CD8-positive, alpha-beta memory T cell (primary cell): Measurements from ENCODE around the gene TAGLN2. TPM values are rescaled to one million over a fixed set of nuclear protein-coding genes. Genes with fewer than 3 reads are reported as not detected.

Source experiments
- CTCF ChIA-PET: fragments of 350-600 bp; sonication (Branson Sonifier 250); formaldehyde crosslinking; loops from one replicate; lab custom pipeline; 2021; ENCODE audit warnings: antibody characterized with exemption; lab: Charles Lee
- POLR2A ChIA-PET: fragments of 350-600 bp; sonication (Branson Sonifier 250); formaldehyde crosslinking; loops from one replicate; lab custom pipeline; 2021; ENCODE audit warnings: antibody characterized with exemption; lab: Charles Lee
- DNase-seq, 5 donors: peaks; one replicate each; pipeline versions ENCODE4 v3.0.0 to v3.0.0-alpha.2; 2020 to 2022; ENCODE audit warnings: mixed read lengths in 1 of 5
- H3K27ac ChIP-seq: one replicate; pipeline ENCODE4 v1.7.0; 2013; ENCODE audit warnings: low read depth, mild to moderate bottlenecking, low read length, moderate library complexity
- H3K27me3 ChIP-seq: 2 replicates; pipeline ENCODE4 v1.7.0; 2013; ENCODE audit warnings: low read length, mild to moderate bottlenecking; ENCODE audit not compliant: insufficient read depth, poor library complexity, severe bottlenecking
- H3K36me3 ChIP-seq: 2 replicates; pipeline ENCODE4 v1.7.0; 2013; ENCODE audit warnings: mild to moderate bottlenecking, low read length, moderate library complexity; ENCODE audit not compliant: insufficient read depth
- H3K4me1 ChIP-seq: 2 replicates; pipeline ENCODE4 v1.7.0; 2013; ENCODE audit warnings: mild to moderate bottlenecking, low read length, moderate library complexity; ENCODE audit not compliant: insufficient read depth
- H3K4me3 ChIP-seq: 2 replicates; pipeline ENCODE4 v1.7.0; 2013; ENCODE audit warnings: mild to moderate bottlenecking, low read length
- H3K9me3 ChIP-seq: 2 replicates; pipeline ENCODE4 v1.7.0; 2013; ENCODE audit warnings: mild to moderate bottlenecking, low read length
- H3K27ac Mint-ChIP-seq, 8 donors: one replicate each; pipeline ENCODE4 v1.8.0; 2020 to 2021; ENCODE audit warnings: mixed read lengths in 8 of 8, mild to moderate bottlenecking in 6 of 8, inconsistent platforms in 3 of 8, moderate library complexity in 3 of 8
- H3K27me3 Mint-ChIP-seq, 2 donors: one replicate each; pipeline ENCODE4 v1.8.0; 2020 to 2021; ENCODE audit warnings: mixed read lengths in 2 of 2, mild to moderate bottlenecking in 1 of 2, moderate library complexity in 1 of 2
- H3K36me3 Mint-ChIP-seq, 3 donors: one replicate each; pipeline ENCODE4 v1.8.0; 2020 to 2021; ENCODE audit warnings: mixed read lengths in 3 of 3, inconsistent platforms in 1 of 3, mild to moderate bottlenecking in 1 of 3
- H3K4me1 Mint-ChIP-seq, 3 donors: one replicate each; pipeline ENCODE4 v1.8.0; 2020 to 2021; ENCODE audit warnings: mixed read lengths in 3 of 3, inconsistent platforms in 1 of 3, mild to moderate bottlenecking in 1 of 3
- H3K4me3 Mint-ChIP-seq, 7 donors: one replicate each; pipeline ENCODE4 v1.8.0; 2020 to 2021; ENCODE audit warnings: mixed read lengths in 7 of 7, mild to moderate bottlenecking in 6 of 7, moderate library complexity in 4 of 7, inconsistent platforms in 2 of 7
- H3K9me3 Mint-ChIP-seq, 5 donors: one replicate each; pipeline ENCODE4 v1.8.0; 2020 to 2022; ENCODE audit warnings: mixed read lengths in 5 of 5, mild to moderate bottlenecking in 3 of 5, moderate library complexity in 2 of 5, inconsistent platforms in 1 of 5
- polyA plus RNA-seq: library from polyadenylated mRNA; unstranded; fragments of 300-500 nt; fragmentation: Illumina TruSeq; gene quantifications from one replicate; pipeline ENCODE4 v1.2.3, GENCODE V29; 2021
- total RNA-seq, 2 experiments: library from RNA; stranded (reverse); gene quantifications; one replicate each; pipeline ENCODE4 v1.2.3, GENCODE V29; 2021

Gene TAGLN2
- total and polyA plus RNA-seq, 3 experiments from 2014 or later, result 566 to 811 (median 578) TPM

GRCh38 chr1:159921700-159922504 is 3.4 kb downstream of the TAGLN2 start:
- POLR2A ChIA-PET, result interaction anchor here (0.6 kb wide), 1 partner anchor 15 kb away, joined by 3 read pairs; no protein-coding TSS in a partner anchor
- Mint-ChIP-seq H3K4me1 (peaks cover 71 to 89% (median 76%) of the 10 kb centered on the region in 3 donors), H3K27ac (peak overlapping the region; percentile 97 to 100 (median 100)), H3K4me3 (peak overlapping the region; percentile 89 to 99 (median 96)), H3K27me3 (peaks cover 0 to 18% of the 10 kb centered on the region in 2 donors), H3K36me3 (peaks cover 12 to 68% (median 16%) of the 10 kb centered on the region in 3 donors), H3K9me3 (peaks cover 0 to 7% (median 3%) of the 10 kb centered on the region in 5 donors)
- Histone ChIP-seq H3K27me3 (no peaks in the 10 kb centered on the region), H3K9me3 (no peaks in the 10 kb centered on the region), H3K27ac (peak overlapping the region; percentile 100), H3K4me3 (peak overlapping the region; percentile 100), H3K36me3 (peaks cover 31% of the 10 kb centered on the region), H3K4me1 (peaks cover 44% of the 10 kb centered on the region)
- DNase-seq, result peak in 4 of 5 donors; percentile 24 to 69 (median 38)
- CTCF ChIA-PET, result interaction anchor here (1.2 to 6.9 kb wide), 5 partner anchors 8 to 123 kb away, joined by 3 to 55 read pairs (median 11); no protein-coding TSS in a partner anchor

- Mint-ChIP-seq H3K4me1 (peaks cover 69 to 88% (median 71%) of the 10 kb centered on the region in 3 donors), H3K9me3 (peaks cover 0 to 7% (median 3%) of the 10 kb centered on the region in 5 donors), H3K27ac (peak overlapping the region; percentile 97 to 100 (median 100)), H3K4me3 (peak overlapping the region; percentile 57 to 99 (median 89)), H3K36me3 (peaks cover 12 to 73% (median 16%) of the 10 kb centered on the region in 3 donors), H3K27me3 (peaks cover 0 to 17% of the 10 kb centered on the region in 2 donors)
- ChIA-PET CTCF (interaction anchor here (1.2 to 6.9 kb wide), 3 partner anchors 15 to 123 kb away, joined by 4 to 55 read pairs (median 11); no protein-coding TSS in a partner anchor), POLR2A (no interaction called here)
- peaks cover 31% of the 10 kb centered on the region for H3K36me3 ChIP-seq
- no peak overlapping the region for H3K4me3 ChIP-seq
- peaks cover 41% of the 10 kb centered on the region for H3K4me1 ChIP-seq
- no peaks in the 10 kb centered on the region for H3K9me3 ChIP-seq
- peak overlapping the region; percentile 100 for H3K27ac ChIP-seq
- no peaks in the 10 kb centered on the region for H3K27me3 ChIP-seq
- DNase-seq, result no peak
Measured at GRCh38 chr1:159921251-159921650, 4.1 kb downstream of the TAGLN2 start.

- peaks cover 31% of the 10 kb centered on the region for H3K36me3 ChIP-seq
- peaks cover 0 to 17% of the 10 kb centered on the region in 2 donors for H3K27me3 Mint-ChIP-seq
- peak overlapping the region in 6 of 7 donors; percentile 17 to 96 (median 53) for H3K4me3 Mint-ChIP-seq
- peaks cover 0 to 7% (median 3%) of the 10 kb centered on the region in 5 donors for H3K9me3 Mint-ChIP-seq
- ChIA-PET POLR2A (no interaction called here), CTCF (interaction anchor here (1.2 to 2.5 kb wide), 2 partner anchors 86 to 122 kb away, joined by 4 to 11 read pairs; no protein-coding TSS in a partner anchor)
- H3K36me3 Mint-ChIP-seq, result peaks cover 12 to 79% (median 16%) of the 10 kb centered on the region in 3 donors
- H3K27ac Mint-ChIP-seq, result peak overlapping the region; percentile 97 to 100 (median 100)
- no peaks in the 10 kb centered on the region for H3K9me3 ChIP-seq
- H3K4me1 Mint-ChIP-seq, result peaks cover 63 to 88% (median 69%) of the 10 kb centered on the region in 3 donors
- no peak for DNase-seq
- H3K27ac ChIP-seq, result no peak overlapping the region
- H3K4me1 ChIP-seq, result peaks cover 35% of the 10 kb centered on the region
- H3K27me3 ChIP-seq, result no peaks in the 10 kb centered on the region
- H3K4me3 ChIP-seq, result no peak overlapping the region
Measured at GRCh38 chr1:159920651-159921050, 4.7 kb downstream of the TAGLN2 start.

- Mint-ChIP-seq H3K9me3 (peaks cover 0 to 7% (median 2%) of the 10 kb centered on the region in 5 donors), H3K4me3 (peak overlapping the region in 3 of 7 donors; percentile 20 to 95 (median 24)), H3K4me1 (peaks cover 59 to 87% (median 67%) of the 10 kb centered on the region in 3 donors), H3K27me3 (peaks cover 0 to 13% of the 10 kb centered on the region in 2 donors), H3K36me3 (peaks cover 12 to 75% (median 16%) of the 10 kb centered on the region in 3 donors), H3K27ac (peak overlapping the region; percentile 19 to 100 (median 78))
- Histone ChIP-seq H3K36me3 (peaks cover 31% of the 10 kb centered on the region), H3K9me3 (no peaks in the 10 kb centered on the region), H3K4me1 (peaks cover 33% of the 10 kb centered on the region), H3K27me3 (no peaks in the 10 kb centered on the region), H3K27ac (no peak overlapping the region), H3K4me3 (no peak overlapping the region)
- ChIA-PET POLR2A (no interaction called here), CTCF (no interaction called here)
- no peak for DNase-seq
Measured at GRCh38 chr1:159920202-159920601, 5.1 kb downstream of the TAGLN2 start.

GRCh38 chr1:159919236-159919865 is 6.0 kb downstream of the TAGLN2 start:
- POLR2A ChIA-PET, result no interaction called here
- peaks cover 0 to 6% (median 2%) of the 10 kb centered on the region in 5 donors for H3K9me3 Mint-ChIP-seq
- peaks cover 0 to 11% of the 10 kb centered on the region in 2 donors for H3K27me3 Mint-ChIP-seq
- Histone ChIP-seq H3K27me3 (no peaks in the 10 kb centered on the region), H3K4me3 (no peak overlapping the region), H3K36me3 (peaks cover 31% of the 10 kb centered on the region), H3K9me3 (no peaks in the 10 kb centered on the region), H3K27ac (no peak overlapping the region), H3K4me1 (peaks cover 33% of the 10 kb centered on the region)
- H3K36me3 Mint-ChIP-seq, result peaks cover 14 to 70% (median 16%) of the 10 kb centered on the region in 3 donors
- H3K4me1 Mint-ChIP-seq, result peaks cover 62 to 94% (median 76%) of the 10 kb centered on the region in 3 donors
- H3K4me3 Mint-ChIP-seq, result peak overlapping the region in 1 of 7 donors; percentile 5
- DNase-seq, result no peak
- CTCF ChIA-PET, result no interaction called here
- H3K27ac Mint-ChIP-seq, result peak overlapping the region in 7 of 8 donors; percentile 59 to 97 (median 70)

- Mint-ChIP-seq H3K4me1 (peaks cover 63 to 94% (median 80%) of the 10 kb centered on the region in 3 donors), H3K4me3 (peak overlapping the region in 3 of 7 donors; percentile 5 to 78 (median 32))
- H3K36me3 ChIP-seq, result peaks cover 31% of the 10 kb centered on the region
Measured at GRCh38 chr1:159918352-159919200, 6.7 kb downstream of the TAGLN2 start.

More at GRCh38 chr1:159918352-159919200, 6.7 kb downstream of the TAGLN2 start:
- CTCF ChIA-PET, result no interaction called here
- no peak for DNase-seq
- no peak overlapping the region for H3K27ac ChIP-seq
- H3K4me3 ChIP-seq, result no peak overlapping the region
- H3K27ac Mint-ChIP-seq, result peak overlapping the region; percentile 30 to 97 (median 74)
- peaks cover 0 to 4% of the 10 kb centered on the region in 2 donors for H3K27me3 Mint-ChIP-seq
- H3K4me1 ChIP-seq, result peaks cover 41% of the 10 kb centered on the region
- no peaks in the 10 kb centered on the region for H3K9me3 ChIP-seq
- POLR2A ChIA-PET, result no interaction called here
- H3K36me3 Mint-ChIP-seq, result peaks cover 14 to 62% (median 16%) of the 10 kb centered on the region in 3 donors
- H3K9me3 Mint-ChIP-seq, result peaks cover 0 to under 1% (median 0%) of the 10 kb centered on the region in 5 donors
- no peaks in the 10 kb centered on the region for H3K27me3 ChIP-seq
